RCC 7860 (cell line): Measurements from ENCODE around the gene PTEN.
"Not testable (repeated sequence)": the region's sequence is repeated elsewhere in the genome, so short reads cannot be mapped to it uniquely, and the experiment has no call there.

Experiments
- DNase-seq: peaks from one replicate; pipeline ENCODE4 v3.0.0-alpha.2; 2015; ENCODE audit warnings: low spot score
- FAIRE-seq: peaks from 2 replicates; lab custom pipeline; 2012; peaks lifted over from hg19 to GRCh38; lab: Jason Lieb, UNC

PTEN gene

GRCh38 chr10:87863053-87863943 is at the start of gene PTEN, which contains the start of gene KLLN:
Gene PTEN (plus strand): TSS chr10:87863625. CDS start chr10:87864470, 845 bp downstream.
Gene KLLN (minus strand): TSS chr10:87863533. CDS start chr10:87862487, 1,046 bp downstream.
- FAIRE-seq: no peak

GRCh38 chr10:87816163-87816897 is 47.1 kb upstream of the PTEN start:
- no peak for DNase-seq
- peak; percentile 37 for FAIRE-seq

More at GRCh38 chr10:87863053-87863943, at the start of gene PTEN, which contains the start of gene KLLN:
- peak; percentile 79 for DNase-seq

- no peak for DNase-seq
- peak; percentile 38 for FAIRE-seq
Measured at GRCh38 chr10:87816898-87817608, 46.4 kb upstream of the PTEN start.

GRCh38 chr10:87817609-87818504 is 45.6 kb upstream of the PTEN start, which contains the start of gene ATAD1:
Gene ATAD1 (minus strand): TSS chr10:87818226. CDS start chr10:87814599, 3,627 bp downstream.
- DNase-seq (peak; percentile 75), FAIRE-seq (peak; percentile 45)

GRCh38 chr10:87818505-87819288 is 44.7 kb upstream of the PTEN start:
- DNase-seq (peak; percentile 25), FAIRE-seq (no peak)

GRCh38 chr10:87819289-87819585 is 44.2 kb upstream of the PTEN start:
- DNase-seq (no peak), FAIRE-seq (no peak)

GRCh38 chr10:87826653-87827052 is 36.8 kb upstream of the PTEN start:
- no peak for DNase-seq

GRCh38 chr10:87827681-87828080 is 35.7 kb upstream of the PTEN start:
- FAIRE-seq (no peak), DNase-seq (no peak)

More at GRCh38 chr10:87826653-87827052, 36.8 kb upstream of the PTEN start:
- FAIRE-seq: no peak

- not testable (repeated sequence) for FAIRE-seq, DNase-seq
Measured at GRCh38 chr10:87829051-87829450, 34.4 kb upstream of the PTEN start.

- no peak for FAIRE-seq
Measured at GRCh38 chr10:87829986-87830729, 33.3 kb upstream of the PTEN start.

GRCh38 chr10:87836098-87836497 is 27.3 kb upstream of the PTEN start:
- FAIRE-seq (no peak), DNase-seq (no peak)

More at GRCh38 chr10:87829986-87830729, 33.3 kb upstream of the PTEN start:
- DNase-seq: no peak

- FAIRE-seq: no peak
Measured at GRCh38 chr10:87837445-87837844, 26.0 kb upstream of the PTEN start.

GRCh38 chr10:87838650-87839049 is 24.8 kb upstream of the PTEN start:
- no peak for DNase-seq

More at GRCh38 chr10:87837445-87837844, 26.0 kb upstream of the PTEN start:
- no peak for DNase-seq

GRCh38 chr10:87841186-87841585 is 22.2 kb upstream of the PTEN start:
- DNase-seq (no peak), FAIRE-seq (no peak)

More at GRCh38 chr10:87838650-87839049, 24.8 kb upstream of the PTEN start:
- no peak for FAIRE-seq

- FAIRE-seq (peak; percentile 92), DNase-seq (peak; percentile 97)
Measured at GRCh38 chr10:87842220-87842641, 21.2 kb upstream of the PTEN start.

- FAIRE-seq (no peak), DNase-seq (peak; percentile 59)
Measured at GRCh38 chr10:87842776-87843497, 20.5 kb upstream of the PTEN start.

GRCh38 chr10:87843714-87844113 is 19.7 kb upstream of the PTEN start:
- FAIRE-seq: no peak

More at GRCh38 chr10:87843714-87844113, 19.7 kb upstream of the PTEN start:
- DNase-seq: no peak
